ENCODE measurements around the gene SPEF2. TPM values are rescaled to one million over a fixed set of nuclear protein-coding genes. Genes with fewer than 3 reads are reported as not detected.

Gene SPEF2
- total RNA-seq, 4 donors from 2014 or later = 1.7 to 10.0 (median 2.2) TPM

DNA sequence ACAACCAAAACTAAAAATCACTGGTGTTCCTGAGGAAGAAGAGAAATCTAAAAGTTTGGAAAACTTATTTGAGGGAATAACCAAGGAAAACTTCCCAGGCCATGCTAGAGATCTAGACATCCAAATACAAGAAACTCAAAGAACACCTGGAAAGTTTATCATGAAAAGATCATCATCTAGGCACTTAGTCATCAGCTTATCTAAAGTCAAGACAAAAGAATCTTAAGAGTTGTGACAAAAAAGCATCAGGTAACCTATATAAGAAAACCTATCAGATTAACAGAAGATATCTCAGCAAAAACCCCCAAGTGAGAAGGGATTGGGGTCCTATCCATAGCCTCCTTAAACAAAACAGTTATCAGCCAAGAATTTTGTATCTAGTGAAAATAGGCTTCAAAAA lies 17.1 kb upstream of the SPEF2 start:
- no peaks in the 10 kb centered on the region for H3K4me1 ChIP-seq
- H3K27me3 ChIP-seq = no peaks in the 10 kb centered on the region
- TF ChIP-seq POLR2AphosphoS5 (IDR thresholded peaks at IDR 0.05) = no peak
- TF ChIP-seq, protein P1, sequence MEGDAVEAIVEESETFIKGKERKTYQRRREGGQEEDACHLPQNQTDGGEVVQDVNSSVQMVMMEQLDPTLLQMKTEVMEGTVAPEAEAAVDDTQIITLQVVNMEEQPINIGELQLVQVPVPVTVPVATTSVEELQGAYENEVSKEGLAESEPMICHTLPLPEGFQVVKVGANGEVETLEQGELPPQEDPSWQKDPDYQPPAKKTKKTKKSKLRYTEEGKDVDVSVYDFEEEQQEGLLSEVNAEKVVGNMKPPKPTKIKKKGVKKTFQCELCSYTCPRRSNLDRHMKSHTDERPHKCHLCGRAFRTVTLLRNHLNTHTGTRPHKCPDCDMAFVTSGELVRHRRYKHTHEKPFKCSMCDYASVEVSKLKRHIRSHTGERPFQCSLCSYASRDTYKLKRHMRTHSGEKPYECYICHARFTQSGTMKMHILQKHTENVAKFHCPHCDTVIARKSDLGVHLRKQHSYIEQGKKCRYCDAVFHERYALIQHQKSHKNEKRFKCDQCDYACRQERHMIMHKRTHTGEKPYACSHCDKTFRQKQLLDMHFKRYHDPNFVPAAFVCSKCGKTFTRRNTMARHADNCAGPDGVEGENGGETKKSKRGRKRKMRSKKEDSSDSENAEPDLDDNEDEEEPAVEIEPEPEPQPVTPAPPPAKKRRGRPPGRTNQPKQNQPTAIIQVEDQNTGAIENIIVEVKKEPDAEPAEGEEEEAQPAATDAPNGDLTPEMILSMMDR (IDR thresholded peaks at IDR 0.05) = no peak
- no peak for TF ChIP-seq POLR2A (IDR thresholded peaks at IDR 0.05)
- TF ChIP-seq EP300 (IDR thresholded peaks at IDR 0.05) = no peak
- no peak for DNase-seq (ENCODE audit: low spot score in 2 of 2)
- no peak overlapping the region for H3K27ac ChIP-seq
- H3K9me3 ChIP-seq = peaks cover 4% of the 10 kb centered on the region
- no peak overlapping the region for H3K4me3 ChIP-seq
- H3K36me3 ChIP-seq = no peaks in the 10 kb centered on the region

DNA sequence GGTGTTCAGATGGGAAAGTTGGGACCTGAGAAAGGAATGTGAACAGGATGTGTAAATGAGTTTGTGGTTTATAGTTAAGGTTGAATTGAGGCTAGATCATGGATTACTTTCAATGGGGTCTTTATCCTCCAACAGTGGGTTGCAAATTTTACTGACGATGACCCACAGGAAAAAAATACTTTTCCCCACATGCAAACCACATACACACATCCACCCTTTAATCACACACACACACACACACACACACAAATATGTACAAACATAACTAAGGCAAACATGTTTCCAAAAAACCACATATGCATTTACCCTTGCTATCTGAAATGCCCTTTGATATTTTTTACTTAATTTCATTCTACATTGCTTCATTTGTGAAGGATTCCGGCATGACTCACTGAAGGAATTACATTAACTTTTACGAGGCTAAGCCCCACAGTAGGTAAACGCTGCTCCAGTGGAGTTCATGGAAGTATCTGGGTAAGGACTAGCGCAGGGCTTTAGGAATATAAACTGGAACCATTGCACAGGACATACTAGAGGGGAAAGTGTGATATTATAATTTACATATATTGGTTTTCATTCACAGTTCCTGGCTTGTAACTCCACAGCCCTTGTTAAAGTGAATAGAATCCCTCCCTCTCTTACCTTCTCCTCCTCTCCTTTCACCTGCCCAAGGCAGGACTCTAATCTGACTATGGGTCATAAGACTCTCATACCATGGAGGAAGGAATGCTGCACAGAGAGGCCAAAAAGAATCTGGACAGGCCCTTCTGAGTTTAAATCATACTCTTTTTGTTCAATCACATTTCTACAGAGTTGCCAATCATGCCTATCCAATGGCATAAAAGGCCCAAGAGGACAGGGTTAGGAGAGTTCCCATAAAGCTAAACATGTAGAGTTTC lies 8.5 kb upstream of the SPEF2 start:
- H3K4me1 ChIP-seq = no peaks in the 10 kb centered on the region
- WGBS = 76% methylated on average over 5 of the region's 5 CpGs
- no peak overlapping the region for H3K4me3 ChIP-seq
- no peaks in the 10 kb centered on the region for H3K36me3 ChIP-seq
- H3K9me3 ChIP-seq = peaks cover 3% of the 10 kb centered on the region
- H3K27me3 ChIP-seq = no peaks in the 10 kb centered on the region
- TF ChIP-seq EP300 (IDR thresholded peaks at IDR 0.05) (no peak), POLR2AphosphoS5 (IDR thresholded peaks at IDR 0.05) (no peak), POLR2A (IDR thresholded peaks at IDR 0.05) (no peak)
- TF ChIP-seq, protein P1 (IDR thresholded peaks at IDR 0.05) = no peak
- H3K27ac ChIP-seq = no peak overlapping the region
- DNase-seq (ENCODE audit: low spot score in 2 of 2) = no peak

DNA sequence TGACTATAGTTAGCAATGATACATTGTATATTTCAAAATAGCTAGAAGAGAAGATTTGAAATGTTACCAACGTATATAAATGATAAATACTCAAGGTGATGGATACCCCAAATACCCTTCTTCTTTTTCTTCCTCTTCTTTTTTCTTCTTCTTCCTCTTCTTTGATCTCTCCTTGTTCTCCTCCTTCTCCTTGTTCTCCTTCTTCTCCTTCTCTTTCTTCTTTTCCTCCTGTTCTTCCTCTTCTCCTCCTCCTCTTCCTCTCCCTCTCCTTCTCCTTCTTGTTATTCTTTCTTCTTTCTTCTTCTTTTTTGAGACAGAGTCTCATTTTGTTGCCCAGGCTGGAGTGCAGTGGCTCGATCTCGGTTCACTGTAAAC lies 616 bp upstream of the SPEF2 start:
- Histone ChIP-seq H3K27me3 (no peaks in the 10 kb centered on the region), H3K4me1 (peaks cover 16% of the 10 kb centered on the region), H3K36me3 (no peaks in the 10 kb centered on the region), H3K9me3 (no peaks in the 10 kb centered on the region), H3K27ac (no peak overlapping the region), H3K4me3 (peak overlapping the region; percentile 75)
- no peak for TF ChIP-seq POLR2AphosphoS5 (IDR thresholded peaks at IDR 0.05)
- TF ChIP-seq, protein P1 (IDR thresholded peaks at IDR 0.05) = no peak
- TF ChIP-seq EP300 (IDR thresholded peaks at IDR 0.05) = no peak
- no peak for TF ChIP-seq POLR2A (IDR thresholded peaks at IDR 0.05)
- DNase-seq (ENCODE audit: low spot score in 2 of 2) = no peak
- WGBS = 59% methylated on average over 3 of the region's 3 CpGs

DNA sequence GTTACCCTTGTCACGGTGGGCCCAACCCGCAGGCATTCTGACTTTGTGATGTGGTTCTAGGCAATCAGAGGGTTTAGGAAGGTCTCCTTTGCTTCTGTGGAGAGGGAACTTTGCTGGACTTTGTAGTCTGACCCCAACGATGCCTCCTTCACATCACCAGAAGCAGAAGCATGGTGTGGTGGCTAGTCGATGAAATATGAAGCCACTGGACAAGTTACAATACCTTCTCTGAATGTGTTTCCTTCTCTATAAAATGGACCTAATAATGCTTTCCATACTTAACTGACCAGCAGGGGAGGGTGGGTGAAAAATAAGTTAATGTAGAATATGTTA lies 607 bp downstream of the SPEF2 start:
- H3K36me3 ChIP-seq = no peaks in the 10 kb centered on the region
- DNase-seq (ENCODE audit: low spot score in 2 of 2) = no peak
- H3K27ac ChIP-seq = peak overlapping the region; percentile 31
- 0% methylated on average over 4 of the region's 4 CpGs for WGBS
- no peaks in the 10 kb centered on the region for H3K9me3 ChIP-seq
- H3K27me3 ChIP-seq = no peaks in the 10 kb centered on the region
- peak overlapping the region; percentile 75 for H3K4me3 ChIP-seq
- TF ChIP-seq POLR2AphosphoS5 (IDR thresholded peaks at IDR 0.05) (no peak), EP300 (IDR thresholded peaks at IDR 0.05) (no peak), POLR2A (IDR thresholded peaks at IDR 0.05) (no peak)
- TF ChIP-seq, protein P1 (IDR thresholded peaks at IDR 0.05) = no peak
- H3K4me1 ChIP-seq = peaks cover 16% of the 10 kb centered on the region

DNA sequence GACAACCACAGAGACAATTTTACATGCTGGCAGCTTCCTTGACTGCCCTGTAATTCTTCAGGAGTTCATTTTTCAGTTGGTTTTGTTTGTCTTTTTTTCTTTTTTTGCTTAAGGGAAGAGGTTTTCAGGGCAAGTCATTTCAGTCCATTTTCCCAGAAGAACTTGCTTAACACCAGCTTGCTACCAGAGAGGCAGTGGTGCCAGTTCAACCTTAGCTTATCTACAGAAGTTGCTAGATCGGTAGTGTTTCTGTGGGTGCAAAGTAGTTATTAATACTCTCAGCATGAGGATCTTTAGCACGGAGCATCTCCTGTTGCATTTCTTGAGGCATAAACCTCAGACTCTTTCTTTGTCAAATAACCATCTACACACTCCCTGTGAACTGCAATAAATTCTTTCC lies 1.1 kb downstream of the SPEF2 start:
- TF ChIP-seq, protein P1 (IDR thresholded peaks at IDR 0.05) = no peak
- TF ChIP-seq POLR2AphosphoS5 (IDR thresholded peaks at IDR 0.05) = no peak
- TF ChIP-seq EP300 (IDR thresholded peaks at IDR 0.05) = no peak
- no peak for TF ChIP-seq POLR2A (IDR thresholded peaks at IDR 0.05)
- Histone ChIP-seq H3K4me1 (peaks cover 16% of the 10 kb centered on the region), H3K27me3 (no peaks in the 10 kb centered on the region), H3K4me3 (peak overlapping the region; percentile 75), H3K36me3 (no peaks in the 10 kb centered on the region), H3K9me3 (no peaks in the 10 kb centered on the region), H3K27ac (no peak overlapping the region)
- no peak for DNase-seq (ENCODE audit: low spot score in 2 of 2)
- 53% methylated on average over 2 of the region's 2 CpGs for WGBS

Data from suprapubic skin (tissue), 4 donors.